GM21526 (cell line): ENCODE data around the gene BNC2.
"Not testable (repeated sequence)": the region's sequence is repeated elsewhere in the genome, so short reads cannot be mapped to it uniquely, and the experiment has no call there.

Experiments
- ATAC-seq: cut with Tn5 transposase; IDR thresholded peaks from one replicate; pipeline ENCODE4 v1.9.1; 2021; ENCODE audit warnings: moderate library complexity; ENCODE audit not compliant: unreplicated experiment, low FRiP score

Gene BNC2

DNA sequence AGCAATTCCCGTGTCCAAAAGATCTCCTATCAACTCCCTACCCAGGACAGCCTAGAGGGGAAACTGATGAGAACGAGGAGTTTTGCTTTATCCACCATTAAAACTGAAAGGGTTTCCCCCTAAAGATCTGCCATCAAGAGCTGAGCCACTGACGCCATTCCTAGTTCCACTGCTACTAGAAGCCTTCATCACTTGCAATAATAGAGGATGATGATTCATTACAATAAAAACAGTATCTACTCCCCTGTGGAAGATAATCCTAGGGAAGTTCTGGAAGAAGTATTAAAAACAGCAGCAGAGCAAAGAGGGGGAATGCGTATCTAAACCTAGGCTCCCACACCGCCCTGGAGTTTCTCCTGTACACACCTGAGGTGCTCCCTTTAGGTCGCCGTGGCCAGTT lies 394.5 kb downstream of the BNC2 start:
- ATAC-seq: no peak

GRCh38 chr9:16475257-16475656 lies 395.2 kb downstream of the BNC2 start:
- no peak for ATAC-seq

DNA sequence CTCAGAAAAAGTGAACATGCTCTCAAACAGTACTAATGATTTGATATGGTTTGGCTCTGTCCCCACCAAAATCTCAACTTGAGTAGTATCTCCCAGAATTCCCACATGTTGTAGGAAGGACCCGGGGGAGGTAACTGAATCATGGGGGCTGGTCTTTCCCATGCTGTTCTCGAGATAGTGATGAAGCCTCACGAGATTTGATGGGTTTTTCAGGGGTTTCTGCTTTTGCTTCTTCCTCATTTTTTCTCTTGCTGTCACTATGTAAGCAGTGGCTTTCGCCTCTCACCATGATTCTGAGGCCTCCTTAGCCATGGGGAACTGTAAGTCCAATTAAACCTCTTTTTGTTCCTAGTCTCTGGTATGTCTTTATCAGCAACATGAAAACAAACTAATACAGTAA lies 401.3 kb downstream of the BNC2 start:
- ATAC-seq: no peak

DNA sequence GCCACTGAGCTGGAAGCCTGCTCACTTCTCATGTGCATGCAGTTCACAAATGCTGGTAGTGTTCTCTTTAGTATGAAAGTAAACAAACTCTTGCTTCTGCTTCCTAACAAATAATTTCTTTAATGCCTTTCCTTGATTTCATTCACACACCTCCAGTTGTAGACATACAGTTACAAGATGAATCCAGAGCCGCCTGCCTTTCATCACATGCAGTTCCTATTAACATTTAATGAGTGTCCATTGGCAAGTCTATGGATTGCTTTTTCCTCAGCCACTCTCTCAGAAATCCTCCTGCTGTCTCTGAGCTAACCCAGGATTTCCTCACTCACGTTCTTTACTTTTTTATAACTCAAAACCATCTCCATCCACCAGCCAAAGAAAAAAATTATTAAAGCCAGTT lies 408.6 kb downstream of the BNC2 start:
- ATAC-seq: no peak

GRCh38 chr9:16461137-16461840 lies 409.2 kb downstream of the BNC2 start:
- no peak for ATAC-seq

- ATAC-seq: no peak
These were observed 409.8 kb downstream of the BNC2 start for GRCh38 chr9:16460696-16461095.

GRCh38 chr9:16459421-16460148 lies 410.9 kb downstream of the BNC2 start:
- no peak for ATAC-seq

DNA sequence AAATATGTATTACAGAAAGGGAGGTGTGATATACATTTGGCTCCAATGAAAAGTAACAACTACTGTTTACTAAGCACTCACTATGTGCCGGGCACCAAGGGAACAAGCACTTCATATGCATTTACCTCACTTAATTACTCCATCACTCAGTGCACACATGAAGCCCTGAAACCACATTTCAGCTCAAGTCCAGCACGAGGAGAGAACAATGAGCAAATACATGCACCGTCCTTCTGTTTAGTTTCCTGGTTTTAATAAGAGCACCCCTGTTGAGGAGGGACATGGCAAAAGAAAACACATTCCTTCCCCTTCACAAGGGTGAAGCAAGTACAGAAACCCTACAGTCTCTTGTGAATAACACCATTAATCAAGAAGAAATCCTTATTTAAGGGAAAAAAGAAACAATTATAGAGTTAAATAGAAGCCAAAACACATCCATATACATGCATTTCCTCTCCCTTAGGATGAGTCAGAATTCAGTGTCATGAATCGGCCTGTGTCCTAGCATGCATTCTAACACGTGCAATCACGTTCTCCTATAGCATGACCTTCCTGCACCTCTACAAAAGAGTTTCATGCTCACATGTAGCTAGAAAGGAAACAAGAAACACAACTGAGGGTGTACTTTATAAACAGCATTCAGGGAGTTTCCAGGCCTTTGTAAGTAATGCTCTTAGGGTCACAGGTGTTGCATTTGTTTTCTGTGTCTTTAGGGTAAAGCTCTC lies 411.6 kb downstream of the BNC2 start:
- no peak for ATAC-seq

DNA sequence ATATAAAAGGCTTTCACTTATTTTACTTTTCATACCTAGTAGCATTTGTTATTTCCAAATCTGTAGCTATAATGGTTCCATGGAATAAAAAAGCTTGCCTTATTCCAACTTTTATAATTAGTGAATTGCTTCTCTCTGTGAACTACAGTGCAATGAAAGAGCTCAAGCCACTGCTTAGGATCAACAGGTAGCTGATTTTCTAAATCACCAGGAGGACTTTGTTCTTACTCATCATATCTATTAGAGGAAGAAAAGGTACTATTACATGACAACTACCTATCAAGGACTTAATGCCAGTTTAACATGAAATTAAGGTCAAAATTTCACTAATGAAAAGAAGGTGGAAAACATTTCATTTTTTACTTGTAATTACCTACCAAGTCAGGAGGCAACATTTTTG lies 414.6 kb downstream of the BNC2 start:
- ATAC-seq: no peak

DNA sequence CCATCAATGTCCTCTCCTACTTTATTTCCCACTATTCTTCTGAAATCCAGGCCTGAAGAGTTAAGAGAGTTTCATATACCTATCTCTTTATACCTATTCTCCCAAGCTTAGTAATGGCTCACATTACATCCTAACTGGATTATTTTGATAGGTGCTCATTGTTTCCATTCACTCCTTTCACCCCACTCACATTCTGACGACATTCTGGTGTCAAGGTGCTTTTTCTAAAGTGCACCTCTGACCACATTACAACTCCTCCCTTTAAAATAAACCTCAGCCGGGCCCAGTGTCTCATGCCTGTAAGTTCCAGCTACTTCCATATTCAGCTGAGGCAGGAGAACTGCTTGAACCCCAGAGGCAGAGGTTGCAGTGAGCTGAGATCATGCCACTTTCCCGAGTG lies 417.1 kb downstream of the BNC2 start:
- ATAC-seq: no peak

DNA sequence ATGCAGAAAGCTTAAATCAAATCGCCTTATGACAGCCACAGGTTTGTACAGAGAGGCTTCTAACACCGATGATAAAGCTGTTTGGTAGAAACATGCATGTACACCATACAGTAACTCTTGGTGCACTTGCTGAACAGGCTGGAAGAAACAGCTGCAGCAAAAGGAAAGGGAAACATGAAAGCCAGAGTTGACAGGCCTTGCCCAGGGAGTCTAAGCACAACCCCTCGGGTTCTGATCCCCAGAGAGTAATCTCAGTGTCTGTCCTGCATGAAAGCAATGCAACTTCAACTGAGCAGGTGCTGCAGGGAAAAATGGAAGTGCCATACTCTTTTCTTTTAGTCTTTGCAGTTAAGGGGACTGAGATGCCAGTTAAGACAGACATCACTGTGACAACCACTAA lies 419.9 kb downstream of the BNC2 start:
- ATAC-seq: no peak

GRCh38 chr9:16450043-16450442 lies 420.4 kb downstream of the BNC2 start:
- ATAC-seq: no peak

DNA sequence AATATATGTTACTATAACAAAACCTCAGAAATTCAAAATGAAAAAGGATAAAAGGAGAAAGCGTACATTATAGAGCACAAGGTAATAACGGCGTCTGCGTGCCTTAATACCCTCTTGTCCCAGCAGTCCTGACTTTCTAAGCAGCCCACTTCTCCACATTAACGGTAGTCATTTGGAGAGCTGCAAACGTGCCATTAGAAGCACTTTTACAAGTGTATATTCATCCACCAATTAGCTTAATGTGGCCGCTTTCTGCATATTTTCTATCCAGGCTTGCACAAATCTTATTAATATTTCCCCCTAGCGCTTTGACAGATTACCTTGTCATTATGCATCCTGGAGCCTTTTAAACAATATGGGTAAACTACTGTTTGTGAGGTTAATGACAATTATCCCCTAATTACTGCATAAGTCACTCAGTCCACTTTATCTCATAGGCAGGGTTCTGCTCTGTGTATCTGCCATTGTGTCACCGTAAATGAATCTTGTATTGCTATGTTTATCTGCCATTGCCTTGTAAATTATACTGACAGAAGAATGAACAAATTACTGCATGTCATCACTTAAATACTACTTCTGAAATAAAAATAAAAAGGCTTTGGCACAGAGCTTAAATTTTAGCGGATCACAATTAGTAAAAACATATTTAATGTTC lies 421.3 kb downstream of the BNC2 start:
- ATAC-seq: no peak

DNA sequence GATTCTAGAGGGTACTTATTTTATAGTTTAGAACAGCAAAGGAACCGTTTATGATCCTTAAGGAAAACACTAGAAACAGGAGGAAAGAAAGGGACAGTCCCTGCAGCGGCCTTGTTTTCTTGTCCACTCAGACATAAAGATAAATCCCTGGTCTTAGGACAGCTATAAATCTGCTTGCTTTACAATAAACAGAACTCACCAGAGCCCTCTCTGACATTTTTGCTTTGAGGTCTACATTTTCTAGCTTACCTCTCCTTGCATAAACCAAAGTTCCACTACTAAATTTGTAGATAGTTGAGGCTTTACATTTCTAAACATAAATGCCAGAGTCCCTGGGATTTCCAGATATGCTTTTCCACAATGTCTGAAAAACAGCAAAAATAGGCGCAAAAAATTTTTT lies 422.5 kb downstream of the BNC2 start:
- ATAC-seq: no peak

DNA sequence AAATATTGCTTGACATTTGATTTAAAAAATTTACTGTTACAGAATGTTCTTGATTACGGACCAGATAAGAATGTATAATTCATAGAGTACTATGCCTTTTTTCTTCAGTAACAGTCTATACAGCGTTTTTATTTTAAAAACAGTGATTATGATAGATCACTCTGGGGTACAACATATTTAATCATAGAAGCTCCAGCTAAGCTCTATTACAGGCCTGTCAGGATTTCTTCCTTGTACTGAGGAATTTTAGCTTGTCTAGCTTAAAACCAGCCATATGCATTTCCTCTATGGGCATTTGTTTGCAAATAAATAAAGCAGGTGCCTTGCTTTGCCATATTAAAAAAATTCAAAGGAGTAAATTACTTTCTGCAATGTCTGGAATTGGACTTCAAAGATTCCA lies 423.8 kb downstream of the BNC2 start:
- no peak for ATAC-seq

GRCh38 chr9:16445141-16445920 lies 425.1 kb downstream of the BNC2 start:
- ATAC-seq: no peak

DNA sequence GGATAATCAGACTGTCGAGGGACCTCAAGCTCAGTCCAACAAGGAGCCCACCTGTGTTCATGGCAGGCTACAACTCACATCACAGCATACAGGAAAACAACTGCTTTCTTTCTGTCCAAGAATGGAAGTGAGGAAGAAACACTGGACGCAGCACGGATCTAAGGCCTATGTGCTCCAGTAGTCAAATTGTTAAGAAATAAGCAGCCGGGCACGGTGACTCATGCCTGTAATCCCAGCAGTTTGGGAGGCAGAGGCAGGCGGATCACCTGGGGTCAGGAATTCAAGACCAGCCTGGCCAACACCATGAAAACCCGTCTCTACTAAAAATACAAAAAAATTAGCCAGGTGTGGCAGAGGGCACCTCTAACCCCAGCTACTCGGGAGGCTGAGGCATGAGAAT lies 427.8 kb downstream of the BNC2 start:
- ATAC-seq: no peak

GRCh38 chr9:16441791-16442190 lies 428.7 kb downstream of the BNC2 start:
- ATAC-seq: no peak

- ATAC-seq: not testable (repeated sequence)
These were observed 431.6 kb downstream of the BNC2 start for GRCh38 chr9:16438831-16439230.

- no peak for ATAC-seq
These were observed 433.9 kb downstream of the BNC2 start for GRCh38 chr9:16436545-16436944.
